ENCODE results near the gene LRP6. TPM values are rescaled to one million over a fixed set of nuclear protein-coding genes. Genes with fewer than 3 reads are reported as not detected.
A peak's percentile ranks its signal among the peaks of the same experiment; 100 is the strongest.

LRP6 gene
- total RNA-seq, 2 experiments from 2014 or later, result 6.8 to 8.2 TPM

- ATAC-seq (peak; percentile 92), DNase-seq (peak; percentile 36)
- Mint-ChIP-seq H3K4me1 (peaks cover 13% of the 10 kb centered on the region), H3K4me3 (peak within 1 kb of the TSS; percentile 66), H3K9me3 (ENCODE audit: low read depth) (no peaks in the 10 kb centered on the region), H3K27ac (peak within 1 kb of the TSS; percentile 90), H3K27me3 (no peaks in the 10 kb centered on the region), H3K36me3 (ENCODE audit: low read depth) (no peaks in the 10 kb centered on the region)
- ChIA-PET POLR2A (interaction anchor here (0.6 to 1.0 kb wide), 2 partner anchors 196 to 232 kb away, joined by 3 read pairs; partner anchors contain the start of gene LRP6), CTCF (interaction anchor here (0.7 to 1.7 kb wide), 8 partner anchors 38 to 516 kb away, joined by 3 to 6 read pairs (median 3); no protein-coding TSS in a partner anchor)
- intact Hi-C loops (cut with DNase I, micrococcal nuclease), result no loop called here
Observed at GRCh38 chr12:12070674-12071656, 195.9 kb downstream of the LRP6 start, which contains the start of gene BCL2L14. BCL2L14 (plus strand) TSS chr12:12070939; CDS start chr12:12079306, 8,367 bp downstream.

GRCh38 chr12:12069821-12070548 lies 196.9 kb downstream of the LRP6 start:
- H3K4me3 Mint-ChIP-seq, result peak overlapping the region; percentile 7
- ATAC-seq (no peak), DNase-seq (no peak)
- H3K9me3 Mint-ChIP-seq (ENCODE audit: low read depth), result no peaks in the 10 kb centered on the region
- no peaks in the 10 kb centered on the region for H3K27me3 Mint-ChIP-seq
- ChIA-PET CTCF (no interaction called here), POLR2A (no interaction called here)
- H3K4me1 Mint-ChIP-seq, result peaks cover 13% of the 10 kb centered on the region
- H3K27ac Mint-ChIP-seq, result no peak overlapping the region
- intact Hi-C loops (cut with DNase I, micrococcal nuclease), result no loop called here
- H3K36me3 Mint-ChIP-seq (ENCODE audit: low read depth), result no peaks in the 10 kb centered on the region

- ChIA-PET CTCF (no interaction called here), POLR2A (no interaction called here)
- Mint-ChIP-seq H3K27me3 (no peaks in the 10 kb centered on the region), H3K36me3 (ENCODE audit: low read depth) (no peaks in the 10 kb centered on the region), H3K4me3 (no peak overlapping the region), H3K4me1 (peaks cover 13% of the 10 kb centered on the region), H3K27ac (no peak overlapping the region), H3K9me3 (ENCODE audit: low read depth) (no peaks in the 10 kb centered on the region)
- ATAC-seq (no peak), DNase-seq (no peak)
- intact Hi-C loops (cut with DNase I, micrococcal nuclease), result no loop called here
Observed at GRCh38 chr12:12068751-12069150, 198.1 kb downstream of the LRP6 start.

Small RNAs within 50 kb of the gene (microRNA-seq; reads per million reads assigned to microRNA genes)
- not detected for gene MIR1244-4 (ENCODE audit: borderline replicate concordance)

Other genes with a start within 250 kb of the LRP6 start
- gene BCL2L14, start 196.1 kb downstream of the LRP6 start, total RNA-seq, result 1 to 10 TPM; 7.3 to 7.7 TPM
- 1 to 10 TPM; 2.2 to 2.5 TPM for gene MANSC1, start 83.2 kb upstream of the LRP6 start, total RNA-seq
- gene BORCS5, start 90.0 kb upstream of the LRP6 start, total RNA-seq, result 10 to 100 TPM; 41.8 to 45.0 TPM